ENCODE results near the gene GALR3.

GRCh38 chr22:37816543-37817180, 6.5 kb upstream of the GALR3 start:
- no peak for TF ChIP-seq EZH2 (IDR thresholded peaks at IDR 0.05)
- TF ChIP-seq POLR2AphosphoS5 (IDR thresholded peaks at IDR 0.05; ENCODE audit: borderline replicate concordance, low read depth, low read length) = no peak

All from SK-N-MC (cell line).